IPS DF 4.7 (cell line): ENCODE data around the gene CBX3.
"Not testable (repeated sequence)": the region's sequence is repeated elsewhere in the genome, so short reads cannot be mapped to it uniquely, and the experiment has no call there.

Experiments used
- DNase-seq: peaks from one replicate; pipeline ENCODE4 v3.0.0-alpha.2; 2013; ENCODE audit warnings: low spot score; ENCODE audit errors: extremely low read depth

Gene CBX3

DNA sequence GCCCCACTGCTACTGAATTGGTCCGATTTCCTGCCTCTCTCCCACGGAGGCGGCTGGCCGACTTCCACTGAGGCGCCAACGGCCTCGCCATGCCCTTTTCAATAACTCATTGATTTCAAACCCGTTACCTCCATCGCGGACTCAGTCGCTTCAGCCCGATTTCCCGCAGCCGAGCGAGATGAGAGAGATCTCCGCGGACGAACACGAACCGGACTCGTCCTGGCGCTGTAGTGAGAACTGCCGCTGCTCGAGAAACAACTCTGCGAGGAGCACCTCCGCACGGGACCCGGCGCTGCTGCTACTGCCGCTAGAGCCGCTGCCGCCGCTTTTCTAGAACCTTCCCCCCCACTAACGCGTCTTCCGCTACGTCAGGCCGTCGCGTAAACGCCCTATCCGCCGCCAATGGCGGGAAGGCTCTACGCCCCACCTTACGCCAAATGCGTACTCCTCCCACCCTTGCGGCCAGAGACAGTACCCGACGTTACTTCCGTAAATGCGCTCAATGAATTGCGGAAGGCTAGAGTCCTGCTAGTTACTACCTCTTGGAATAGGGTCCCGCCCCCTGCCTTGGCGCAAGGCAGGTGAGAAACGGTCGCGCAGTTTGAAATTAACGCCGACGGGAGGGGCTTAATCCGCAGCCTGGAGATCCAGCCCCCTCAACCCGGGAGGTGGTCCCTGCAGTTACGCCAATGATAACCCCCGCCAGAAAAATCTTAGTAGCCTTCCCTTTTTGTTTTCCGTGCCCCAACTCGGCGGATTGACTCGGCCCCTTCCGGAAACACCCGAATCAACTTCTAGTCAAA, 900 bp upstream of the CBX3 start, which contains the start of gene HNRNPA2B1:
Gene HNRNPA2B1 (minus strand): TSS at position 303 of the 803 bp plus-strand sequence. CDS start 169 bp downstream, at position 134.
- DNase-seq: peak; percentile 90

DNA sequence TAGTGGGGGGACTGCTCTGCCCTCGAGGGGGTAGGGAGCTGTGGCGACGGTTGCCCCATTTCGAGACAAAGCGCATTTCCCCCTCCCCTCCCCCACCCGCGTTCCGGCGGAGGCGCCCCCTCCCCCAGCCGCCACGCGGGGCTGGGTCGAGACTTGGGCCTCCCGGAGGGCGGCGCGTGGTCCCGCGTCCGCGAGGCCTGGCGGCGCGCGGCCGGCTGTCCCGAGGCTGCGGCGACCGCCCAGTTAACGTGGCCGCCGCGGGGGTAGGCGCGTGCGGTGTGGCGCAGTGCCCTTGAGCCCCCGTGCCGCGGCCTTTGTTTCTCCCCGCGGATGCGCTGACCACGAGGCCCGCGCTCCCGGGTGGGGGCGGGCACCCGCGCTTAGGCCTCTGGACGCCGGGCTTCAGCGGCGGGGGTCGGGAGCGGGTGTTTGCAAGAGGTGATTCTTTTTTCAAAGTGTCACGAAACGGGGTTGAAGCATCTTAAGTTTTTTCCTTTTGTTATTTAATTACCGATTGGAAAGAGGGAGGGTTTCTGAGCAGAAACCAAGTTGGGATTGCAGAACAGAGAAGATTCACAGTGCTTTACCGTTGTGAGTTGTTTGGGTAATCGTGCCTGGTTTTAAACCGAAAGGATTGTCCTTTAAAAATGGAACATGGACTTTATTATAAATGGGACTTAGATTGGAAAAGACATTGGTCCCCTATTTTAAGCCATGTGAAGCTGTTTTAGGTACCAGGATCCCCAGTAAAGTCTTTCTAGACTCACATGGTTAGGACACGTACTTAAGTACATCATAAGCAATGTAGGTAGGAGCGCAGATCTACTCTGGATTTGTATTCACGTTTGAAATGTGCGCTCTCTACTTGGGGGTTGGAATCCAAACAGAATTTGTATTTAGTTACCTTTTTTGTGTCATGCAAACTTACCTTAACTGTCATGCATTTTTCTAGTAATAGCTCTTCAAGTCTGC, 760 bp downstream of the CBX3 start:
- no peak for DNase-seq

- no peak for DNase-seq
These were observed 1.5 kb downstream of the CBX3 start for GRCh38 chr7:26203016-26203415.

GRCh38 chr7:26208040-26208439, 6.5 kb downstream of the CBX3 start:
- no peak for DNase-seq

- DNase-seq: no peak
These were observed 11.6 kb downstream of the CBX3 start for GRCh38 chr7:26212921-26213718.

DNA sequence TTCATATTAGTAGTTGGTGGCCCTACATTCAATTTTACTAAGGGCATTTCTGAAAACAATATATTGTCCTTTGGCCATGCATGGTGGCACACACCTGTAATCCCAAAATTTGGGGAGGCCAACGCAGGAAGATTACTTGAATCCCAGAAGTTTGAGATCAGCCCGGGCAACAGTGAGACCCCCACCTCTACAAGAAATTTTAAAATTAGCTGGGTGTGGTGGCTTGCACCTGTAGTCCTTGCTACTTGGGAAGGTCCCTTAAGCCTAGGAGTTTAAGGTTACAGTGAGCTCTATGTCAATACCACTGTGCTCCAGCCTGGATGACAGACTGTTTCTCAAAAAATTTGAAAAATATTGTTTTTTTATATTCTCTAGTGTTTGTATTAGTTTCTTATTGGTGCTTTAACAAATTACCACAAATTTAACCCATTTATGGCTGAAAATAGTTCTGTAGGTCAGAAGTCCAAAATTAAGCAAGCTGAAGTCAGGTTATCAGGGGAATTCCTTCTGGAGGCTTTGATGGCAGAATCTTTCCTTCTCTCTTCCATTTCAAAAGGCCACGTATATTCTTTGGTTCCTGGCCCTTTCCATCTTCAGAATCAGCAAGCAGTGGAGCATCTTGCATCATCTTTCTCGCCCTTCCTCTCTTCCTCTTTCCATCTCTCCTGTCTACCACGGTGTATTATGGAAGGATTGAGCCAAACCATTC, 12.4 kb downstream of the CBX3 start:
- DNase-seq: no peak

- no peak for DNase-seq
These were observed 14.5 kb downstream of the CBX3 start for GRCh38 chr7:26216049-26216448.

- no peak for DNase-seq
These were observed 22.8 kb downstream of the CBX3 start for GRCh38 chr7:26224359-26224758.

GRCh38 chr7:26227987-26228386, 26.4 kb downstream of the CBX3 start:
- no peak for DNase-seq

DNA sequence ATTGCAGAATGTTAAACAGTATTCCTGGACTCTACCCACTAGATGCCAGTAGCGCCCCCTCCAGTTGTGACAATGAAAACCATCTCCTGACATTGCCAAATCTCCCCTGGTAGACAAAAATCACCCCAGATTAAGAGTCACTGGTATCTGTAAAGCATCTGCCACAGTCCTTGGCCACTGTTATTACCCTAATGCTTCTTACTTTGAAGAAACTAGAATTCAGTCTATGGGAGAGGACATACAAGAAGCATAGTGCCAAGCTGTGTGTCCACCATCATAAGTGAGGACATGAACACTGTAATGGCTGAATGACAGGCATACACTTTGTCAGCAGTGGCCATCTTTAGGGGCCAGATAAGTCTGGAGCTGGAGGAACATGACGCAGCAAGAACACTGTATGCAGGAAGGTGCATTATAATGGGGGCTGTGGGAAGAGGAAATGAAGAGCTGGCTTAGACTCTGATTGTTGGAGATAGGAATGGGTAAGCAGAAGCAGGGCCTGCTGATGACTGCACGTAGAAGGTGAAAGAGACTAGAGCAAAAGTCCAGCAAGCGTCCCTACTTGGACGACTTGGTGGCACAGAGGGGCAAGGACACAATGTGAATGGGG, 32.5 kb downstream of the CBX3 start:
- DNase-seq: no peak

- no peak for DNase-seq
These were observed 35.7 kb downstream of the CBX3 start for GRCh38 chr7:26237035-26237807.

DNA sequence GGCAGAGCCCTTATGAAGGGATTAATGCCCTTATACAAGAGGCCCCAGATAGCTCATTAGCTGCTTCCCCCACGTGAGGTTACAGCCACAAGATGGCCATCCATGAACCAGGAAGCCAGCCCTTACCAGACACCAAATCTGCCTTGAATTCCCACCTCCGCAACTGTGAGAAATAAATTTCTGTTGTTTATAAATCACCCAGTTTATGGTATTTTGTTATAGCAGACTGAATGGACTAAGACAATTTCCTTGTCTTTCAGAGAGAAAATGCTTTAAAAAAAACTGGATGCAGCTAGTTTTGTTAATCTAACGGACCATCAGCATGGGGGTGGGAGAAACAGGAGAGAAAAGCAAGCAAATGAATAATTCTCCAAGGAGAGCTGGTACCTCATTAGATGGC, 36.5 kb downstream of the CBX3 start:
- no peak for DNase-seq

- DNase-seq: no peak
These were observed 43.6 kb downstream of the CBX3 start for GRCh38 chr7:26245150-26245549.

DNA sequence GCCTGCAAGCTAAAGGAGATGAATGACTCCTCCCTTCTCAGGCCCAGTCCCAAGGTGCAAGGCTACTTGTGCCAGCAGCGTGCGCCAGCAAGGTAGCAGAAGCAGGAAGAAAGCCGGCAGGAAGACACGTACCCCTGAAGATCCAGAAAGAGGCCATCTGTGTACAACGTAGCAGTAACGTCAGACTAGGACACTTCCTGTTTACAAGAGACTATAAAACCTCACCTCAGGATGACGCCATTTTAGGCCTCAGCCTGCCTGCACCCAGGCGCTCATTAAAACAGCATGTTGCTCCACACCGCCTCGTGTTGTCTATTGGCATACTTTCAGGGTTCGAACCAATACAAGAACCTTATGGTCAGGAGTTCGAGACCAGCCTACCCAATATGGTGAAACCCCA, 48.7 kb downstream of the CBX3 start:
- DNase-seq: no peak

GRCh38 chr7:26261866-26262265, 60.3 kb downstream of the CBX3 start:
- not testable (repeated sequence) for DNase-seq
